ENCODE measurements around the gene C20orf204. TPM values are rescaled to one million over a fixed set of nuclear protein-coding genes. Genes with fewer than 3 reads are reported as not detected.

C20orf204 gene
- total and polyA plus RNA-seq, 2 of the 8 experiments (the other 6 are each of a cell fraction or from before 2014, with no cell fraction given), result 0.39 to 0.52 TPM

DNA sequence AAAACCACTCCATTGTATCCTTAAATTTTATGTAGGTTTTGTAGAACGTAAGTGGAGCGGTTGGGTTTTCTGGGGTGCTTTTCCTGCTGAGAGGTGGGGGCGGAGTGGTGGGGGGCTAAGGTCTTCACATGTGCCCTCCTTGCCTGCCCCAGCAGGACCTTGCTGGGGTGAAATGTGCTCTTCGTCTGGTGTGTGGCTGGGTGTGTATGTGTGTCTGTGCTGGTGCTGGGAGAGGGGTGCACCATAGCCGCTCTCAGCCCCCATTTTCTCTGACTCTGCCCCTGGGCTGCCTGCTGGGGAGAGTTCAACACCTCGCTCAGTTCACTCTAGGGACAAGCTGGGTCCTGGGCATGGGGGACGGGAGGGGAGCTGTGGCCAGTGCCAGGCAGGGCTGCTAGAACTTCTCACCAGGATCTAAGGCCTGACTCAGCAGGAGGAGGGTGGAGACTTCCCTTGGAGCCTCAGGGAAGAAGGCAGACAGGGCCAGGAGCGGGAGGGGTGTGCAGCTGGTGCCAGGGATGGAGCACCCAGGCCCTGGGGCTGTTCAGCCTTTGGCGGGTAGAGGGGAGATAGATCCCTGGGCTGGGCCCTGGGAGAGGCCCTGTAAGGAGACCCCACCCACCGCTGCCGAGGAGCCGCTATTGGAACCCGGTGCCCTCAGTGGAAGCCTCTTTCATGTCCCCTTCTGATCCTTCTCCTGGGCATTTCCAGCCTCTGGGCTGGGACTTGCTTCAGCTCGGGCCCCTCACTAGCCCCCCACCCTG, 8.7 kb downstream of the C20orf204 start (continued):
- TF ChIP-seq PHF8 (conservative IDR thresholded peaks at IDR 0.05; ENCODE audit: low read depth, low read length) (no peak), SIX5 (IDR thresholded peaks at IDR 0.05; ENCODE audit: low read depth, low read length) (no peak), CTBP2 (IDR thresholded peaks at IDR 0.05; ENCODE audit: borderline replicate concordance, insufficient read depth, insufficient read length, low read length) (no peak), TCF12 (IDR thresholded peaks at IDR 0.05; ENCODE audit: low read depth, low read length) (no peak), ZNF274 (IDR thresholded peaks at IDR 0.05; ENCODE audit: borderline replicate concordance, extremely low read depth, low read length) (no peak)
